K562 (cell line): Measurements from ENCODE around the gene CMIP. TPM values are rescaled to one million over a fixed set of nuclear protein-coding genes. Genes with fewer than 3 reads are reported as not detected.
A peak's percentile ranks its signal among the peaks of the same experiment; 100 is the strongest.

Experiments
- CREM ChIP-seq: IDR thresholded peaks from 2 replicates; pipeline ENCODE4 v1.6.1; 2014; ENCODE audit warnings: antibody characterized with exemption, low read depth
- JUNB ChIP-seq: fragments of 450-650 bp; formaldehyde crosslinking; conservative IDR thresholded peaks from 2 replicates; pipeline ENCODE4 v1.4.0; 2020; ENCODE audit warnings: mild to moderate bottlenecking
- KDM1A ChIP-seq, 2 experiments: fragments of 450-650 bp; IDR thresholded peaks; 2 replicates each; pipeline ENCODE4 v1.6.1; 2016; ENCODE audit warnings: mild to moderate bottlenecking in 2 of 2
- NFE2L1 ChIP-seq: fragments of 450-650 bp; IDR thresholded peaks from 2 replicates; pipeline ENCODE4 v1.6.1; 2016; ENCODE audit warnings: missing genetic modification characterization, low read depth, mild to moderate bottlenecking, missing compliant biosample characterization, moderate library complexity, borderline replicate concordance
- RBM22 ChIP-seq: fragments of 200-400 bp; formaldehyde crosslinking; IDR thresholded peaks from 2 replicates; pipeline ENCODE4 v1.6.1; 2018; ENCODE audit warnings: low read length, low read depth; ENCODE audit not compliant: poor library complexity, severe bottlenecking
- RFX1 ChIP-seq: fragments of 450-650 bp; IDR thresholded peaks from 2 replicates; pipeline ENCODE4 v1.6.1; 2016; ENCODE audit warnings: mild to moderate bottlenecking, moderate library complexity
- TAF15 ChIP-seq: fragments of 200-400 bp; formaldehyde crosslinking; IDR thresholded peaks from 2 replicates; pipeline ENCODE4 v1.6.1; 2017; ENCODE audit warnings: mild to moderate bottlenecking, low read depth, low read length, moderate library complexity
- ZNF589 ChIP-seq: fragments of 200-800 bp; sonication (Bioruptor generic); IDR thresholded peaks from 2 replicates; pipeline ENCODE4 v1.6.1; 2016; ENCODE audit warnings: low read depth, missing genetic modification characterization, missing compliant biosample characterization
- polyA plus RNA-seq, 8 experiments: library from polyadenylated mRNA; depleted of rRNA in 4 of 8; stranded (reverse) in 5 of 8; unstranded in 3 of 8; fragments of >200 nt; fragmentation: Nextera tagmentation in 2 of 8; fragmentation: Illumina TruSeq in 1 of 8; extraction: Ambion mirVana in 2 of 8; extraction: Trizol in 1 of 8; gene quantifications; 2 replicates each; pipeline versions ENCODE4 v1.2.1 to v1.2.3, GENCODE V29; 2011 to 2014; ENCODE audit warnings: inconsistent platforms in 1 of 8, missing spikeins in 1 of 8
- total RNA-seq, 7 experiments: library from RNA; depleted of rRNA in 6 of 7; stranded (reverse); fragments of >200 nt in 6 of 7; fragmentation: Illumina TruSeq in 2 of 7; extraction: Trizol in 2 of 7; gene quantifications; 2 replicates each; pipeline versions ENCODE4 v1.2.1 to v1.2.3, GENCODE V29; 2011 to 2021; ENCODE audit warnings: low replicate concordance in 1 of 7
- TF ChIP-seq, protein P1 (sequence below): fragments of 250-450 bp; sonication (Bioruptor Pico); IDR thresholded peaks from 2 replicates; pipeline ENCODE4 v1.5.0; 2020; ENCODE audit warnings: mild to moderate bottlenecking
- TF ChIP-seq, protein P2 (sequence below): fragments of 250-450 bp; sonication (Bioruptor Pico); IDR thresholded peaks from 2 replicates; pipeline ENCODE4 v1.6.1; 2021; ENCODE audit warnings: mild to moderate bottlenecking
- TF ChIP-seq, protein P3 (sequence below): IDR thresholded peaks from 2 replicates; pipeline ENCODE4 v1.6.1; 2011; ENCODE audit warnings: borderline replicate concordance, low read depth, mild to moderate bottlenecking, moderate library complexity, low read length; ENCODE audit not compliant: insufficient read depth, poor library complexity, severe bottlenecking
- TF ChIP-seq, protein P4 (sequence below): sonication (generic); formaldehyde crosslinking; IDR thresholded peaks from 2 replicates; pipeline ENCODE4 v1.8.0; 2022; ENCODE audit warnings: missing genetic modification reagents, mild to moderate bottlenecking, moderate library complexity, borderline replicate concordance

Gene CMIP
- total and polyA plus RNA-seq, 9 of the 15 experiments (the other 6 are each of a cell fraction or from before 2014, with no cell fraction given) = 0.94 to 82.5 (median 10.3) TPM

DNA sequence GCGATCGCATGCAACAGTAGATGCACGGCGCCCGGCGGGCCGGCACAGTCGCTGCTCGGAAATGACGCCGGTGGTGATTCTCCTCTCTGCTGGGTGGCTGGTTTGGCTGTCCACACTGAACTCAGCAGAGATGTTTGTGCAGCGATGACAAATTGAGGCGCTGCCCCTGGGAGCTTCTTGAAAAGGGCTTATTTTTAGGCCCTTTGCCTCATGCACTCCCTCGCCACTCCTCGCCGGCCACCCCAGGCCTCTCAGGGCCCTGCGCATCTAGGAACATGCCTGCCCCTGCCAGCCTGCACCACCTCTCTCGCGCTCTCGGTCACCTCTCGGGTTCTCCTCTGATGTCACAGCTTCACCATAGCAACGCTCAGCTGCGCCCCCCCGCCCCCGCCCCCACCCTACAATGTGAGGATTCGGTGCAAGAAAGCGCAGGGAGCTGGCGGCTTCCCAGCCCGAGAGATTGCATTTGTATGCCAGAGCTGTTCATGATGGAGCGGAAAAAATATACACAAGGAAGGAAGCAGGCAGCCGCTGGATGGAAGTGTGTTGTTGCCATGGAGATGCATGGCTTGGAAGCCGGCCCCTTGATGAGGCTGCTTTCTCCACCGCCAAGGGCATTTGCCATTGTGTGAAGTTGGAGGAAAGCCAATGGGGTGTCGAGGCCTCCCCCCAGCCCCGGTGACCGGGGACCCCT, 253.2 kb downstream of the CMIP start (continued):
- TF ChIP-seq RFX1 = peak; percentile 55
- no peak for TF ChIP-seq TAF15
- TF ChIP-seq, protein P1, sequence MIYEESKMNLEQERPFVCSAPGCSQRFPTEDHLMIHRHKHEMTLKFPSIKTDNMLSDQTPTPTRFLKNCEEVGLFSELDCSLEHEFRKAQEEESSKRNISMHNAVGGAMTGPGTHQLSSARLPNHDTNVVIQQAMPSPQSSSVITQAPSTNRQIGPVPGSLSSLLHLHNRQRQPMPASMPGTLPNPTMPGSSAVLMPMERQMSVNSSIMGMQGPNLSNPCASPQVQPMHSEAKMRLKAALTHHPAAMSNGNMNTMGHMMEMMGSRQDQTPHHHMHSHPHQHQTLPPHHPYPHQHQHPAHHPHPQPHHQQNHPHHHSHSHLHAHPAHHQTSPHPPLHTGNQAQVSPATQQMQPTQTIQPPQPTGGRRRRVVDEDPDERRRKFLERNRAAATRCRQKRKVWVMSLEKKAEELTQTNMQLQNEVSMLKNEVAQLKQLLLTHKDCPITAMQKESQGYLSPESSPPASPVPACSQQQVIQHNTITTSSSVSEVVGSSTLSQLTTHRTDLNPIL (CRISPR knock-in tag) = no peak
- TF ChIP-seq, protein P2, sequence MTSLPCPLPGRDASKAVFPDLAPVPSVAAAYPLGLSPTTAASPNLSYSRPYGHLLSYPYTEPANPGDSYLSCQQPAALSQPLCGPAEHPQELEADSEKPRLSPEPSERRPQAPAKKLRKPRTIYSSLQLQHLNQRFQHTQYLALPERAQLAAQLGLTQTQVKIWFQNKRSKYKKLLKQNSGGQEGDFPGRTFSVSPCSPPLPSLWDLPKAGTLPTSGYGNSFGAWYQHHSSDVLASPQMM (CRISPR knock-in tag) = no peak
- no peak for TF ChIP-seq KDM1A (IDR thresholded peaks at IDR 0.05)
- TF ChIP-seq NFE2L1 = no peak
- no peak for TF ChIP-seq ZNF589 (CRISPR knock-in tag)
- no peak for TF ChIP-seq CREM
- TF ChIP-seq RBM22 = peak; percentile 5
- TF ChIP-seq, protein P3, sequence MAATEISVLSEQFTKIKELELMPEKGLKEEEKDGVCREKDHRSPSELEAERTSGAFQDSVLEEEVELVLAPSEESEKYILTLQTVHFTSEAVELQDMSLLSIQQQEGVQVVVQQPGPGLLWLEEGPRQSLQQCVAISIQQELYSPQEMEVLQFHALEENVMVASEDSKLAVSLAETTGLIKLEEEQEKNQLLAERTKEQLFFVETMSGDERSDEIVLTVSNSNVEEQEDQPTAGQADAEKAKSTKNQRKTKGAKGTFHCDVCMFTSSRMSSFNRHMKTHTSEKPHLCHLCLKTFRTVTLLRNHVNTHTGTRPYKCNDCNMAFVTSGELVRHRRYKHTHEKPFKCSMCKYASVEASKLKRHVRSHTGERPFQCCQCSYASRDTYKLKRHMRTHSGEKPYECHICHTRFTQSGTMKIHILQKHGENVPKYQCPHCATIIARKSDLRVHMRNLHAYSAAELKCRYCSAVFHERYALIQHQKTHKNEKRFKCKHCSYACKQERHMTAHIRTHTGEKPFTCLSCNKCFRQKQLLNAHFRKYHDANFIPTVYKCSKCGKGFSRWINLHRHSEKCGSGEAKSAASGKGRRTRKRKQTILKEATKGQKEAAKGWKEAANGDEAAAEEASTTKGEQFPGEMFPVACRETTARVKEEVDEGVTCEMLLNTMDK = no peak
- TF ChIP-seq, protein P4, sequence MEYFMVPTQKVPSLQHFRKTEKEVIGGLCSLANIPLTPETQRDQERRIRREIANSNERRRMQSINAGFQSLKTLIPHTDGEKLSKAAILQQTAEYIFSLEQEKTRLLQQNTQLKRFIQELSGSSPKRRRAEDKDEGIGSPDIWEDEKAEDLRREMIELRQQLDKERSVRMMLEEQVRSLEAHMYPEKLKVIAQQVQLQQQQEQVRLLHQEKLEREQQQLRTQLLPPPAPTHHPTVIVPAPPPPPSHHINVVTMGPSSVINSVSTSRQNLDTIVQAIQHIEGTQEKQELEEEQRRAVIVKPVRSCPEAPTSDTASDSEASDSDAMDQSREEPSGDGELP (CRISPR knock-in tag) = 0 out of 2 replicates have a peak, but pooled peaks have one; percentile 16
- TF ChIP-seq JUNB (CRISPR knock-in tag) = 0 out of 2 replicates have a peak, but pooled peaks have one; percentile 9
- TF ChIP-seq, all 486 proteins: peak for 5
